Measurements from ENCODE around the gene GKN1.

The GKN1 gene

GRCh38 chr2:69011611-69012157 is 37.2 kb downstream of the GKN1 start:
- no peak for DNase-seq

- DNase-seq, result peak; percentile 21
Measured at GRCh38 chr2:69012310-69013141, 38.1 kb downstream of the GKN1 start.

- no peak for DNase-seq
Measured at GRCh38 chr2:69013142-69013839, 38.9 kb downstream of the GKN1 start, which contains the start of gene ANTXR1. ANTXR1 (plus strand) TSS chr2:69013179; CDS start chr2:69013500, 321 bp downstream.

GRCh38 chr2:69013840-69014821 is 39.7 kb downstream of the GKN1 start:
- DNase-seq, result no peak

- no peak for DNase-seq
Measured at GRCh38 chr2:69017080-69017479, 42.6 kb downstream of the GKN1 start.

- no peak for DNase-seq
Measured at GRCh38 chr2:69017835-69018234, 43.4 kb downstream of the GKN1 start.

- DNase-seq, result no peak
Measured at GRCh38 chr2:69018678-69019095, 44.3 kb downstream of the GKN1 start.

GRCh38 chr2:69020496-69021426 is 46.3 kb downstream of the GKN1 start:
- no peak for DNase-seq

- DNase-seq, result no peak
Measured at GRCh38 chr2:69021727-69022126, 47.3 kb downstream of the GKN1 start.

- DNase-seq, result no peak
Measured at GRCh38 chr2:69022548-69022947, 48.1 kb downstream of the GKN1 start.

GRCh38 chr2:69023236-69023635 is 48.8 kb downstream of the GKN1 start:
- DNase-seq, result no peak

GRCh38 chr2:69026026-69026425 is 51.6 kb downstream of the GKN1 start:
- peak; percentile 45 for DNase-seq

- no peak for DNase-seq
Measured at GRCh38 chr2:69026691-69027459, 52.4 kb downstream of the GKN1 start.
